ENCODE data around the gene FAM13A.

The FAM13A gene

GRCh38 chr4:88810325-88810724 lies 246.7 kb downstream of the FAM13A start:
- DNase-seq (ENCODE audit: low read depth): no peak

GRCh38 chr4:88809576-88810219 lies 247.3 kb downstream of the FAM13A start:
- no peak for DNase-seq (ENCODE audit: low read depth)

GRCh38 chr4:88809101-88809500 lies 247.9 kb downstream of the FAM13A start:
- no peak for DNase-seq (ENCODE audit: low read depth)

GRCh38 chr4:88807499-88807898 lies 249.5 kb downstream of the FAM13A start:
- DNase-seq (ENCODE audit: low read depth): no peak

GRCh38 chr4:88804234-88804633 lies 252.8 kb downstream of the FAM13A start:
- DNase-seq (ENCODE audit: low read depth): no peak

- no peak for DNase-seq (ENCODE audit: low read depth)
Observed at GRCh38 chr4:88803600-88804096, 253.3 kb downstream of the FAM13A start.

GRCh38 chr4:88802585-88803286 lies 254.2 kb downstream of the FAM13A start:
- no peak for DNase-seq (ENCODE audit: low read depth)

- DNase-seq (ENCODE audit: low read depth): no peak
Observed at GRCh38 chr4:88802138-88802537, 254.8 kb downstream of the FAM13A start.

- DNase-seq (ENCODE audit: low read depth): no peak
Observed at GRCh38 chr4:88799900-88800299, 257.1 kb downstream of the FAM13A start.

- DNase-seq (ENCODE audit: low read depth): no peak
Observed at GRCh38 chr4:88797725-88798124, 259.3 kb downstream of the FAM13A start.

- DNase-seq (ENCODE audit: low read depth): no peak
Observed at GRCh38 chr4:88796545-88796944, 260.4 kb downstream of the FAM13A start.

GRCh38 chr4:88794952-88795351 lies 262.0 kb downstream of the FAM13A start:
- DNase-seq (ENCODE audit: low read depth): no peak

GRCh38 chr4:88794087-88794690 lies 262.8 kb downstream of the FAM13A start:
- DNase-seq (ENCODE audit: low read depth): no peak

GRCh38 chr4:88793475-88793874 lies 263.5 kb downstream of the FAM13A start:
- no peak for DNase-seq (ENCODE audit: low read depth)

GRCh38 chr4:88792821-88793220 lies 264.2 kb downstream of the FAM13A start:
- DNase-seq (ENCODE audit: low read depth): no peak

- DNase-seq (ENCODE audit: low read depth): no peak
Observed at GRCh38 chr4:88792268-88792781, 264.7 kb downstream of the FAM13A start.

GRCh38 chr4:88791274-88791673 lies 265.7 kb downstream of the FAM13A start:
- DNase-seq (ENCODE audit: low read depth): no peak

- DNase-seq (ENCODE audit: low read depth): no peak
Observed at GRCh38 chr4:88788895-88789294, 268.1 kb downstream of the FAM13A start.

- DNase-seq (ENCODE audit: low read depth): no peak
Observed at GRCh38 chr4:88788424-88788823, 268.6 kb downstream of the FAM13A start.

- no peak for DNase-seq (ENCODE audit: low read depth)
Observed at GRCh38 chr4:88786011-88786410, 271.0 kb downstream of the FAM13A start.

GRCh38 chr4:88780389-88780788 lies 276.6 kb downstream of the FAM13A start:
- no peak for DNase-seq (ENCODE audit: low read depth)

GRCh38 chr4:88779431-88779830 lies 277.6 kb downstream of the FAM13A start:
- DNase-seq (ENCODE audit: low read depth): no peak

- no peak for DNase-seq (ENCODE audit: low read depth)
Observed at GRCh38 chr4:88775529-88775928, 281.5 kb downstream of the FAM13A start.
